Right lobe of liver (tissue), 4 donors: ENCODE results near the gene COL4A5.

Experiments
- POLR2A ChIP-seq: fragments of 450-650 bp; IDR thresholded peaks from one replicate; pipeline ENCODE4 v1.6.1; 2017; ENCODE audit warnings: antibody characterized with exemption, mild to moderate bottlenecking
- TF ChIP-seq, protein P1 (sequence below), 4 donors: fragments of 200-600 bp in 3 of 4; fragments of 450-650 bp in 1 of 4; IDR thresholded peaks; one replicate each; pipeline versions ENCODE4 v1.5.1 to v1.8.0; 2016 to 2022; ENCODE audit warnings: antibody characterized with exemption in 4 of 4, mild to moderate bottlenecking in 2 of 4
- donor health status: DM: no; HTN: no; CAD: no.
- donor health status: DM: no; HTN: no; CAD: no.
- donor health status: DM: no; HTN: yes; CAD: no.

DNA sequence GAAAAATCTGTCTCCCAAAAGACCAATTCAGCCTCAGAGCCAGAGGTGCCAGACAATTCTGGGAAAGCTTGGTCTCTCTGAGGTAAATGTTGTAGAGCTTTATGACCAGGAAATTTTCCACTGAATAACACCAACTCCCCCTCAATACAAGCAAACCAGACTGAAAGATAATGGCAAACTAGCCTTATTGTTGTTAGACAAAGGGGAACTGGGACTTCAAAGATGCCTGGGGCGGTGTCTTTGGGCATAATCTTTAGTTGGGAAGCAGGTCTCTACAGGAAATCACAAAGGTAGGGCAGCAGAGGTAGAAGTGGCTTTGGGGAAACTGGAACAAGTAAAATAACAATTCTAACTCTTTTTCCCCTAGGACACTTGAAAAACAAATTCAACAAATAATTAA is 13.4 kb upstream of the COL4A5 start:
- TF ChIP-seq, protein P1, sequence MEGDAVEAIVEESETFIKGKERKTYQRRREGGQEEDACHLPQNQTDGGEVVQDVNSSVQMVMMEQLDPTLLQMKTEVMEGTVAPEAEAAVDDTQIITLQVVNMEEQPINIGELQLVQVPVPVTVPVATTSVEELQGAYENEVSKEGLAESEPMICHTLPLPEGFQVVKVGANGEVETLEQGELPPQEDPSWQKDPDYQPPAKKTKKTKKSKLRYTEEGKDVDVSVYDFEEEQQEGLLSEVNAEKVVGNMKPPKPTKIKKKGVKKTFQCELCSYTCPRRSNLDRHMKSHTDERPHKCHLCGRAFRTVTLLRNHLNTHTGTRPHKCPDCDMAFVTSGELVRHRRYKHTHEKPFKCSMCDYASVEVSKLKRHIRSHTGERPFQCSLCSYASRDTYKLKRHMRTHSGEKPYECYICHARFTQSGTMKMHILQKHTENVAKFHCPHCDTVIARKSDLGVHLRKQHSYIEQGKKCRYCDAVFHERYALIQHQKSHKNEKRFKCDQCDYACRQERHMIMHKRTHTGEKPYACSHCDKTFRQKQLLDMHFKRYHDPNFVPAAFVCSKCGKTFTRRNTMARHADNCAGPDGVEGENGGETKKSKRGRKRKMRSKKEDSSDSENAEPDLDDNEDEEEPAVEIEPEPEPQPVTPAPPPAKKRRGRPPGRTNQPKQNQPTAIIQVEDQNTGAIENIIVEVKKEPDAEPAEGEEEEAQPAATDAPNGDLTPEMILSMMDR (IDR thresholded peaks at IDR 0.05) = no peak
- no peak for TF ChIP-seq POLR2A
